ENCODE measurements around the gene TPT1. TPM values are rescaled to one million over a fixed set of nuclear protein-coding genes. Genes with fewer than 3 reads are reported as not detected.

TPT1 gene
- total and polyA plus RNA-seq, 2 of the 13 experiments (the other 11 are each of a cell fraction or from before 2014, with no cell fraction given): 2,953 to 3,594 TPM

DNA sequence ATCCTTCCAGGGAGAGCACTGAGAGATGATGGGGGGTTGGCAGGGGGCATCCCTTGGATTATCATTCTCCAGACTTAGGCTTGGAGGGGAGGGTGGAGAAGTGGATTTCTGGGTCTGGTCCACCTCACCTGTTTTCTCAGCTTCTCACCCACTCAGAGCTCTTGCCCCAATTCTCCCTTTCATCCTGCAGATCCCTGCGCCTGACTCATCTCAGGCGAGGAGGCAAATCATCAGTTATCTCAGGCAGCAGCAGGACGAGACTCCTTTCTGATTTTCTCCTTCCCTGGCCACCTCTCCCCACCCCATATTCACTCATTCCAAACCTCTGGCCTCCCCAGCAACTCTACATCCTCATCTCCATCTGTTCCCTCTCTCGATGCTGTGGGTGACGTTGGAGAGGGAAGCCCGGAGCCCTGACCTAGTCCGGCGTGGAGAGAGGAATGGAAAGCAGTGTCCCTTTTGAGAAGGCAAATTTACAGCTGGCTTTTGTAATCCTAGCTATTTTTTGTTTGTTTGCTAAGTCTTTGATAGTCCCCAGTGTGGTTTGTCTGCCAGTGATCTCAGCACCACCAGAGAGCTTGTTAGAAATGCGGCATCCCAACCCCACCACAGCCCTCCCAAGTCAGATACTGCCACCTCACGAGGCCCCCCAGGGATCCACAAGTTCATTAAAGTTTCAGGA, 24.0 kb upstream of the TPT1 start:
- ChIA-PET CTCF (ENCODE audit: low intra/inter-chr PET ratio, low total read pairs) (no interaction called here), POLR2A (no interaction called here)
- Histone ChIP-seq H3K4me2 (ENCODE audit: low read depth, low read length) (no peak overlapping the region), H3K9me3 (ENCODE audit: low read length) (no peaks in the 10 kb centered on the region), H3K79me2 (ENCODE audit: insufficient read depth, low read length) (no peaks in the 10 kb centered on the region), H3K36me3 (replicated peaks in 1 of 2; ENCODE audit: control insufficient read depth in 1 of 2, insufficient read depth in 2 of 2, low read length in 2 of 2) (peaks cover 3 to 7% of the 10 kb centered on the region in 2 experiments; a peak in 4 of 5 replicates), H3K27ac (ENCODE audit: extremely low read length, insufficient read depth, low read length) (no peak overlapping the region), H2AFZ (ENCODE audit: low read length) (no peak overlapping the region), H4K20me1 (ENCODE audit: insufficient read depth, low read length) (no peaks in the 10 kb centered on the region), H3K4me1 (ENCODE audit: insufficient read depth, low read length) (peaks cover 18% of the 10 kb centered on the region), H3K4me3 (replicated peaks in 1 of 3; ENCODE audit: insufficient read depth in 1 of 3, low read depth in 2 of 3, low read length in 3 of 3) (no peak overlapping the region), H3K9ac (ENCODE audit: insufficient read depth, low read depth, low read length) (no peak overlapping the region), H3K27me3 (ENCODE audit: control insufficient read depth in 1 of 2, insufficient read depth in 2 of 2, low read length in 2 of 2) (no peaks in the 10 kb centered on the region)
- in situ Hi-C loops (cut with HindIII; ENCODE audit: extremely low pct_ligation_motif_present, low pct_unique_long_range_greater_than_20kb): no loop called here
- no peak for FAIRE-seq
- 94% methylated on average over 10 of the region's 10 CpGs for WGBS (ENCODE audit: low lambda C conversion rate)
- ATAC-seq: no peak
- intact Hi-C loops (cut with micrococcal nuclease; ENCODE audit: unreplicated experiment): no loop called here
- BruUV-seq (replicated peaks): no TSS peak
- no peak for DNase-seq (ENCODE audit: low spot score)
- TF ChIP-seq, protein P1, sequence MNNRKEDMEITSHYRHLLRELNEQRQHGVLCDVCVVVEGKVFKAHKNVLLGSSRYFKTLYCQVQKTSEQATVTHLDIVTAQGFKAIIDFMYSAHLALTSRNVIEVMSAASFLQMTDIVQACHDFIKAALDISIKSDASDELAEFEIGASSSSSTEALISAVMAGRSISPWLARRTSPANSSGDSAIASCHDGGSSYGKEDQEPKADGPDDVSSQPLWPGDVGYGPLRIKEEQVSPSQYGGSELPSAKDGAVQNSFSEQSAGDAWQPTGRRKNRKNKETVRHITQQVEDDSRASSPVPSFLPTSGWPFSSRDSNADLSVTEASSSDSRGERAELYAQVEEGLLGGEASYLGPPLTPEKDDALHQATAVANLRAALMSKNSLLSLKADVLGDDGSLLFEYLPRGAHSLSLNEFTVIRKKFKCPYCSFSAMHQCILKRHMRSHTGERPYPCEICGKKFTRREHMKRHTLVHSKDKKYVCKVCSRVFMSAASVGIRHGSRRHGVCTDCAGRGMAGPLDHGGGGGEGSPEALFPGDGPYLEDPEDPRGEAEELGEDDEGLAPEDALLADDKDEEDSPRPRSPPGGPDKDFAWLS (CRISPR knock-in tag; IDR thresholded peaks at IDR 0.05; ENCODE audit: borderline replicate concordance): no peak
- TF ChIP-seq, protein P2, sequence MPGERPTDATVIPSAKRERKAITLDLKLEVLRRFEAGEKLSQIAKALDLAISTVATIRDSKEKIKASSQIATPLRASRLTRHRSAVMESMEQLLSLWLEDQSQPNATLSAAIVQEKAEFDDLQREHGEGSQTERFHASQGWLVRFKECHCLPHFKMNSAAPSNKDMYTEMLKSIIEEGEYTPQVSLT (CRISPR knock-in tag; IDR thresholded peaks at IDR 0.05; ENCODE audit: borderline replicate concordance, low read depth): no peak
- TF ChIP-seq, protein P3, sequence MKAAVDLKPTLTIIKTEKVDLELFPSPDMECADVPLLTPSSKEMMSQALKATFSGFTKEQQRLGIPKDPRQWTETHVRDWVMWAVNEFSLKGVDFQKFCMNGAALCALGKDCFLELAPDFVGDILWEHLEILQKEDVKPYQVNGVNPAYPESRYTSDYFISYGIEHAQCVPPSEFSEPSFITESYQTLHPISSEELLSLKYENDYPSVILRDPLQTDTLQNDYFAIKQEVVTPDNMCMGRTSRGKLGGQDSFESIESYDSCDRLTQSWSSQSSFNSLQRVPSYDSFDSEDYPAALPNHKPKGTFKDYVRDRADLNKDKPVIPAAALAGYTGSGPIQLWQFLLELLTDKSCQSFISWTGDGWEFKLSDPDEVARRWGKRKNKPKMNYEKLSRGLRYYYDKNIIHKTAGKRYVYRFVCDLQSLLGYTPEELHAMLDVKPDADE (CRISPR knock-in tag; IDR thresholded peaks at IDR 0.05): no peak
- TF ChIP-seq KDM1A (CRISPR knock-in tag; IDR thresholded peaks at IDR 0.05) (no peak), YY1 (IDR thresholded peaks at IDR 0.05; ENCODE audit: insufficient read depth, insufficient replicate concordance, low read depth, low read length) (no peak), NFIB (CRISPR knock-in tag; IDR thresholded peaks at IDR 0.05; ENCODE audit: borderline replicate concordance) (no peak), TRIM24 (CRISPR knock-in tag; IDR thresholded peaks at IDR 0.05) (no peak), MEIS2 (CRISPR knock-in tag; IDR thresholded peaks at IDR 0.05) (no peak), ZNF737 (CRISPR knock-in tag; IDR thresholded peaks at IDR 0.05; ENCODE audit: borderline replicate concordance) (no peak), ZFP90 (CRISPR knock-in tag; IDR thresholded peaks at IDR 0.05; ENCODE audit: borderline replicate concordance) (no peak)
- TF ChIP-seq, protein P4, sequence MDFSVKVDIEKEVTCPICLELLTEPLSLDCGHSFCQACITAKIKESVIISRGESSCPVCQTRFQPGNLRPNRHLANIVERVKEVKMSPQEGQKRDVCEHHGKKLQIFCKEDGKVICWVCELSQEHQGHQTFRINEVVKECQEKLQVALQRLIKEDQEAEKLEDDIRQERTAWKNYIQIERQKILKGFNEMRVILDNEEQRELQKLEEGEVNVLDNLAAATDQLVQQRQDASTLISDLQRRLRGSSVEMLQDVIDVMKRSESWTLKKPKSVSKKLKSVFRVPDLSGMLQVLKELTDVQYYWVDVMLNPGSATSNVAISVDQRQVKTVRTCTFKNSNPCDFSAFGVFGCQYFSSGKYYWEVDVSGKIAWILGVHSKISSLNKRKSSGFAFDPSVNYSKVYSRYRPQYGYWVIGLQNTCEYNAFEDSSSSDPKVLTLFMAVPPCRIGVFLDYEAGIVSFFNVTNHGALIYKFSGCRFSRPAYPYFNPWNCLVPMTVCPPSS (IDR thresholded peaks at IDR 0.05): no peak
- TF ChIP-seq, protein P5, sequence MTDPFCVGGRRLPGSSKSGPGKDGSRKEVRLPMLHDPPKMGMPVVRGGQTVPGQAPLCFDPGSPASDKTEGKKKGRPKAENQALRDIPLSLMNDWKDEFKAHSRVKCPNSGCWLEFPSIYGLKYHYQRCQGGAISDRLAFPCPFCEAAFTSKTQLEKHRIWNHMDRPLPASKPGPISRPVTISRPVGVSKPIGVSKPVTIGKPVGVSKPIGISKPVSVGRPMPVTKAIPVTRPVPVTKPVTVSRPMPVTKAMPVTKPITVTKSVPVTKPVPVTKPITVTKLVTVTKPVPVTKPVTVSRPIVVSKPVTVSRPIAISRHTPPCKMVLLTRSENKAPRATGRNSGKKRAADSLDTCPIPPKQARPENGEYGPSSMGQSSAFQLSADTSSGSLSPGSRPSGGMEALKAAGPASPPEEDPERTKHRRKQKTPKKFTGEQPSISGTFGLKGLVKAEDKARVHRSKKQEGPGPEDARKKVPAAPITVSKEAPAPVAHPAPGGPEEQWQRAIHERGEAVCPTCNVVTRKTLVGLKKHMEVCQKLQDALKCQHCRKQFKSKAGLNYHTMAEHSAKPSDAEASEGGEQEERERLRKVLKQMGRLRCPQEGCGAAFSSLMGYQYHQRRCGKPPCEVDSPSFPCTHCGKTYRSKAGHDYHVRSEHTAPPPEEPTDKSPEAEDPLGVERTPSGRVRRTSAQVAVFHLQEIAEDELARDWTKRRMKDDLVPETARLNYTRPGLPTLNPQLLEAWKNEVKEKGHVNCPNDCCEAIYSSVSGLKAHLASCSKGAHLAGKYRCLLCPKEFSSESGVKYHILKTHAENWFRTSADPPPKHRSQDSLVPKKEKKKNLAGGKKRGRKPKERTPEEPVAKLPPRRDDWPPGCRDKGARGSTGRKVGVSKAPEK (CRISPR knock-in tag; IDR thresholded peaks at IDR 0.05; ENCODE audit: borderline replicate concordance): no peak

All from HepG2 (cell line).